Epidermal melanocyte (primary cell): Measurements from ENCODE around the gene SLC9C1.

Experiments used
- DNase-seq: peaks from one replicate; pipeline ENCODE4 v3.0.0; 2011; ENCODE audit warnings: low spot score; ENCODE audit not compliant: insufficient read length

SLC9C1 gene

GRCh38 chr3:112115161-112115739 is 178.8 kb downstream of the SLC9C1 start:
- no peak for DNase-seq

- no peak for DNase-seq
These were observed 179.3 kb downstream of the SLC9C1 start for GRCh38 chr3:112114576-112115160.

GRCh38 chr3:112111785-112112402 is 182.1 kb downstream of the SLC9C1 start:
- peak; percentile 64 for DNase-seq

- DNase-seq, result no peak
These were observed 184.7 kb downstream of the SLC9C1 start for GRCh38 chr3:112109322-112109721.

- DNase-seq, result no peak
These were observed 189.2 kb downstream of the SLC9C1 start for GRCh38 chr3:112104774-112105173.

GRCh38 chr3:112101916-112102315 is 192.1 kb downstream of the SLC9C1 start:
- no peak for DNase-seq

GRCh38 chr3:112097378-112097777 is 196.6 kb downstream of the SLC9C1 start:
- peak; percentile 49 for DNase-seq

- DNase-seq, result no peak
These were observed 197.8 kb downstream of the SLC9C1 start for GRCh38 chr3:112096176-112096575.

- DNase-seq, result no peak
These were observed 198.3 kb downstream of the SLC9C1 start for GRCh38 chr3:112095731-112096130.

- DNase-seq, result no peak
These were observed 200.9 kb downstream of the SLC9C1 start for GRCh38 chr3:112093180-112093522.

- no peak for DNase-seq
These were observed 201.4 kb downstream of the SLC9C1 start for GRCh38 chr3:112092496-112093179.

GRCh38 chr3:112090887-112091586 is 203.0 kb downstream of the SLC9C1 start:
- no peak for DNase-seq
